ENCODE results near the gene IQCH. TPM values are rescaled to one million over a fixed set of nuclear protein-coding genes. Genes with fewer than 3 reads are reported as not detected.

IQCH gene
- total and polyA plus RNA-seq, 9 of the 15 experiments (the other 6 are each of a cell fraction or from before 2014, with no cell fraction given), result 1.8 to 3.9 (median 2.7) TPM

GRCh38 chr15:67415181-67415580 is 160.6 kb downstream of the IQCH start:
- Histone ChIP-seq H3K4me2 (ENCODE audit: insufficient read depth, low read length) (no peak overlapping the region), H3K36me3 (ENCODE audit: control insufficient read depth, insufficient read depth, low read length) (no peaks in the 10 kb centered on the region), H3K9me3 (replicated peaks; ENCODE audit: control insufficient read depth, insufficient read depth, low read depth, low read length) (no peaks in the 10 kb centered on the region), H4K20me1 (replicated peaks; ENCODE audit: control insufficient read depth, insufficient read depth, low read length) (no peaks in the 10 kb centered on the region), H3K27me3 (ENCODE audit: control insufficient read depth in 2 of 2, insufficient read depth in 2 of 2, low read length in 2 of 2) (no peaks in the 10 kb centered on the region), H3K9me1 (ENCODE audit: control insufficient read depth, insufficient read depth, low read length) (no peaks in the 10 kb centered on the region), H3K4me3 (no peak overlapping the region), H3K79me2 (ENCODE audit: control insufficient read depth, insufficient read depth, low read length) (no peaks in the 10 kb centered on the region), H3K4me1 (replicated peaks in 1 of 2; ENCODE audit: control insufficient read depth in 2 of 2, insufficient read depth in 2 of 2, low read length in 2 of 2) (peaks cover 0 to 7% of the 10 kb centered on the region in 2 experiments; a peak in 3 of 5 replicates), H3K27ac (ENCODE audit: extremely low read depth, low read depth, low read length) (no peak overlapping the region), H3K9ac (ENCODE audit: insufficient read depth in 1 of 2, low read depth in 2 of 2, low read length in 2 of 2) (no peak overlapping the region), H2AFZ (ENCODE audit: low read depth, low read length) (no peak overlapping the region)
- CTCF ChIA-PET (ENCODE audit: low intra/inter-chr PET ratio), result no interaction called here
- POLR2A ChIA-PET, result interaction anchor here (0.5 kb wide), 1 partner anchor 61 kb away, joined by 3 read pairs; no protein-coding TSS in a partner anchor
- in situ Hi-C loops (cut with MboI) (no loop called here), intact Hi-C loops (cut with micrococcal nuclease) (no loop called here)
- ATAC-seq, result no peak
- no peak for DNase-seq (ENCODE audit: extremely low read depth in 1 of 4, low spot score in 3 of 4)
- WGBS (ENCODE audit: insufficient coverage, low coverage, missing lambda C conversion rate), result 54% methylated on average over 7 of the region's 7 CpGs
- FAIRE-seq, result no peak
- TF ChIP-seq MLLT1 (IDR thresholded peaks at IDR 0.05) (no peak), ARID4B (CRISPR knock-in tag; IDR thresholded peaks at IDR 0.05) (no peak)
- BruUV-seq (replicated peaks), result no TSS peak

Measured in K562 (cell line).